Ramos (cell line): Measurements from ENCODE around the gene TRNAU1AP.
"Not testable (repeated sequence)": the region's sequence is repeated elsewhere in the genome, so short reads cannot be mapped to it uniquely, and the experiment has no call there.

Source experiments
- in situ Hi-C: fragments of 300-500 bp; cut with MboI; formaldehyde crosslinking; loops from one replicate; pipeline ENCODE4 v1.14.3; 2022; ENCODE audit warnings: low sequenced_read_pairs; ENCODE audit not compliant: unreplicated experiment

The TRNAU1AP gene

GRCh38 chr1:28520796-28521195 is 32.1 kb upstream of the TRNAU1AP start:
- in situ Hi-C loops, result not testable (repeated sequence)

- in situ Hi-C loops, result no loop called here
Measured at GRCh38 chr1:28521502-28522164, 31.3 kb upstream of the TRNAU1AP start.

DNA sequence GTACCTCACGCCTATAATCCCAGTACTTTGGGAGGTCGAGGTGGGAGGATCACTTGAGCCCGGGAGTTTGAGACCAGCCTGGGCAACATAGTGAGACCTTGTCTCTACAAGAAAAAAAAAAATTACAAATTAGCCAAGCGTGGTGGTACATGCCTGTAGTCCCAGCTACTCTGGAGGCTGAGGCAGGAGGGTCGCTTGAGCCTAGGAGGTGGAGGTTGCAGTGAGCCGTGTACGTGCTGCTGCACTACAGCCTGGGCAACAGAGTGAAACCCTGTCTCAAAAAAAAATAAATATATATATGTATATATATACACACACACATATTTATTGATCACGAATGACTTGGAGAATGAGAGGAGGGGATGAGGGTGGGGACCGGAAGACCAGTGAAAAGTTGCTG is 30.3 kb upstream of the TRNAU1AP start:
- in situ Hi-C loops, result not testable (repeated sequence)

DNA sequence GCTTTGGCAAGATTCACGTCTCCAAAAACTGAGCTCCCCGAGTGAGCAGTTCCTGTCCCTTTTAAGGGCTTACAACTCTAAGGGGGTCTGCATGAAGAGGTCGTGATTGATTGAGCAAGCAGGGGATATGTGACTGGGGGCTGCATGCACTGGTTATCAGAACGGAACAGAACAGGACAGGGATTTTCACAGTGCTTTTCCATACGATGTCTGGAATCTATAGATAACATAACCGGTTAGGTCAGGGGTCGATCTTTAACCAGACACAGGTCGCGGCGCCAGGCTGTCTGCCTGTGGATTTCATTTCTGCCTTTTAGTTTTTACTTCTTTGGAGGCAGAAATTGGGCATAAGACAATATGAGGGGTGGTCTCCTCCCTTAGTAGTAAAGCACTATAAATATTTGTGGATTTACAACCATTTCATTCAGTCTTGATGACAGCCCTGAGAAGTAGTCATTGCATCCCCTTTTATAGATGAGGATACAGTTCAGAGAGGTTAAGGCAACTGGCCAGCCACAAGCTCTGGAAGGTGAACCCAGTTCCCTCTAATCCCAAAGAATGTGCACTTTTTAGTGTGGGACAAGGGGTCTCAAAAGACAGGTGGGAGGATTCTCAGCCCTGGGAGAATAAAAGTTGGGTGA is 27.8 kb upstream of the TRNAU1AP start:
- in situ Hi-C loops, result not testable (repeated sequence)

DNA sequence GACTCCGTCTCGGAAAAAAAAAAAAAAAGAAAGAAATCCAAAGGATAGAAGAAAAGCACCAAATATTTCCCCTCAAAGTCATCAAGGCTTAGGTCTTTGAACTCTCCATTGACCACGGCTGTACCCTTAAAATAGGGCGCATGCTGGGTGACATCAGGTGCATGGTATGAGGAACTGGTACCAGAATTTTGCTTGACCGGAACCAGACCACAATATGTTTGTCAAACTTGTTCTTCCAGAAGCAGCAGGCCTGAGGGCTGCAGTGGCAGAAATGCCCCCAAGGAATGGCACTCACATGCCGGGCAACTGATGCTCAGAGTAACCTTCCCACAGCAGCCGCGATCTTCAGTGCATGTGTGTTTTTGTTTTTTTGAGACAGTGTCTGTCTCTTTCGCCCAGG is 26.0 kb upstream of the TRNAU1AP start:
- in situ Hi-C loops, result no loop called here

DNA sequence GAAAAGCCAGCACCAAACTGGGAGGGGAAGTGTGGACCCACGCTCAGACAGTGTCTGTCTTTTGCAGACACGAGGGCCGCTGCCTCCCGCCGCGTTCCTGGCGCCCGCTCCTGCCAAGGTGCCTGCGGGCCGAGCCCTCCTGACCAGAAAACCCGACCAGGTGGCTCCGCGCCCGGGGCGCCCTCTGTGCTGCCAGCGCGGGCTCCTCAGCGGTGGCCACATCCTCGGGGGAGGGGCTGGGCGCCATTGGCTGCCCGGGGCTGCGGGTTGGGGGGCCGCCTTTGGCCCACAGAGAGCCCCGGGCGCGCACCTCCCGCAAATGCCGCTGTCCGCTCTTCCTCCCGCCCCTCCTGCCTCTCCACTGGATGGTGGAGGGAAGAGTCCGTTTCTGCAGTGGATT is 22.4 kb upstream of the TRNAU1AP start:
- in situ Hi-C loops, result no loop called here

GRCh38 chr1:28534671-28535070 is 18.2 kb upstream of the TRNAU1AP start:
- in situ Hi-C loops, result no loop called here

GRCh38 chr1:28535180-28535579 is 17.7 kb upstream of the TRNAU1AP start:
- in situ Hi-C loops, result no loop called here

- in situ Hi-C loops, result no loop called here
Measured at GRCh38 chr1:28537457-28538199, 15.3 kb upstream of the TRNAU1AP start.

DNA sequence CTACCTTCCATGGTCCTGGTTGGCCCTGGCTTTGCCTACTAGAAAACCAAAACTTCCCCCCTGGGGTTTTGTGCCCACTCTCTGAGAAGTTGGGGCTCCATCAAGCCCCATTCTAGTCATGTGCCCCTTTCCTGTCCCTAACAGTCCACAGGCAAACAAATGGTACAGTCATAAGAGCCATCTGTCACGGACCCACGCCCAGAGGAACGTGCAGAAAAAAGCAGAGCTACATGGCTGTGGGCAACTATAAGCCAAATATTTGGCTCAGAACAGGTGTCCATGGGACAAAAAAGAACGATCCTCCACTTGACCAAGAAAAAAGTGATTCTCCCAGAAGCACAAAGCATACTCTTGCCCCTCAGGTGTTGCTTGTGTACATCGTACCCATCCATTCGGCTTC is 14.6 kb upstream of the TRNAU1AP start:
- in situ Hi-C loops, result no loop called here

DNA sequence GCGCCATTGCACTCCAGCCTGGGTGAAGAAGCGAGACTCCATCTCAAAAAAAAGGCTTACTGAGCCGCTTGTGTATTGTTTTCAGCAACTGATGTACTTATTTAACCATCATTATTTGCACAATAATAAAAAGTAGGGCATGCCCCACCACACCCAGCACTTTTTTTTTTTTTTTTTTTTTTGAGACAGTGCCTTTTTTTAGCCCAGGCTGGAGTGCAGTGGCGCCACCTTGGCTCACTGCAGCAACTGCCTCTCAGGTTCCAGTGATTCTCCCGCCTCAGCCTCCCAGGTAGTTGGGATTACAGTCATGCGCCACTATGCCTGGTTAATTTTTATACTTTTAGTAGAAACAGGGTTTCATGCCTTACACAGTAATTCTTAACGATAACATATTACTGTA is 12.2 kb upstream of the TRNAU1AP start:
- in situ Hi-C loops, result no loop called here

DNA sequence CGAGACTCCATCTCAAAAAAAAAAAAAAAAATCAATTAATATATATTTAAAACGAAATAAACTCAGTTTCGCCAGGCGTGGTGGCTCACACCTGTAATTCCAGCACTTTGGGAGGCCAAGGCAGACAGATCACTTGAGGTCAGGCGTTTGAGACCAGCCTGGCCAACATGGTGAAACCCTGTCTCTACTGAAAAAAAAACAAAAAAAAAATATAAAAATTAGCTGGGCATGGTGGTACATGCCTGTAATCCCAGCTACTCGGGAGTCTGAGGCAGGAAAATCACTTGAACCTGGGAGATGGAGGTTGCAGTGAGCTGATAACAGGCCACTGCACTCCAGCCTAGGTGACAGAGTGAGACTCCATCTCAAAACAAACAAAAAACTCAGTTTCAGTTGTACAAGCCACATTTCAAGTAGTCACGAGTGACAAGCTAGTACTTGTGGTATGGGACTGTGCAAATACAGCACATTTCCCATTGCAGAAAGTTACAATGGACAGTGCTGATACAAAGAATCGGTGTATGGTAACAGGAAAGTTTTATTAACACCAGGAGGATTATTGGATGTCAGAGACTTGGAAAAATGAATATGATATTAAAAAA is 11.4 kb upstream of the TRNAU1AP start:
- in situ Hi-C loops, result not testable (repeated sequence)

DNA sequence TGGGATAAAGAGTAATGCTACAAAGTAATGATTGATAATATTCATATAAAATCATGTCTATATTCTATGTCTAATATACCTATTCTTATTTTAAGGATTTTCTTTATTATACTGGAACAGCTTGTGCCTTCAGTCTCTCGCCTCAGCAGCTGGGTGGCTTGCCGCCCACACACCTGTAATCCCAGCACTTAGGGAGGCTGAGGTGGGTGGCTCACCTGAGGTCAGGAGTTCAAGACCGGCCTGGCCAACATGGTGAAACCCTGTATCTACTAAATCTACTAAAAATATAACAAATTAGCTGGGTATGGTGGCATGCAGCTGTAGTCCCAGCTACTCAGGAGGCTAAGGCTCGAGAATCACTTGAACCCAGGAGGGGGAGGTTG is 7.6 kb upstream of the TRNAU1AP start:
- in situ Hi-C loops, result no loop called here

DNA sequence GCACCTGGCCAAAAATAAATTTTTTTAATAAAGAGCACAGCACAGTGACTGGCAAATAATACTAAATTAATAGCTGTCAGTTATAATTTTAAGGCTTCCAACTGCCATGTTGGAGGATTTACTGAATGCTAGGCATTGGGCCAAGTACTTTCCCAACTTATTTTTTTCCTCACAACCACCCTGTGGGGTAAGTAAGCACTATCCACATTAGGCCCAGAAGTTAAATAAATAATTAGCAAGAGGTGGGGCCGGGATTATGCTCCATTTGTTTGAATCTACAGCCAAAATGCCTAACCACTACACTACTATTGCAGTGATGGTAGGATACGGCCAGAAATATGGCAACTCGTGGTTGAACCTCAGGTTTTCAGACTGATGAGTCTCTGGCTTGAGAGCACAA is 4.6 kb upstream of the TRNAU1AP start:
- in situ Hi-C loops, result no loop called here

GRCh38 chr1:28551381-28551780 is 1.5 kb upstream of the TRNAU1AP start:
- in situ Hi-C loops, result no loop called here

GRCh38 chr1:28560886-28561285 is 8.0 kb downstream of the TRNAU1AP start:
- in situ Hi-C loops, result no loop called here

GRCh38 chr1:28564310-28564709 is 11.4 kb downstream of the TRNAU1AP start:
- in situ Hi-C loops, result no loop called here

- in situ Hi-C loops, result no loop called here
Measured at GRCh38 chr1:28565040-28565439, 12.2 kb downstream of the TRNAU1AP start.

DNA sequence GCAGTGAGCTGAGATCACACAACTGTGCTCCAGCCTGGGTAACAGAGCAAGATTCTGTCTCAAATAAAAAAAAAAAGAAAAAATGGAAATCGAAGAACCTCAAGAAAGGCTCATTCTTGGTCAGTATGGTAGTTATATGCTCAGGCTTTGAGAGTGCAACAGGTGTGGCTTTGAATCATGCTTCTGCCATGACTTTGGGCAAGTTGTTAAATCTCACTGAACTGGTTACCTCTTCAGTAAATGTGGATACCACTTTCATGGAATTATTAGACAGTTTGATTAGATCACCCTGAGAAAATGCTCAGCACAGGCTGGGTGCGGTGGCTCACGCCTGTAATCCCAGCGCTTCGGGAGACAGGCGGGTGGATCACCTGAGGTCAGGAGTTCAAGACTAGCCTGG is 12.8 kb downstream of the TRNAU1AP start:
- in situ Hi-C loops, result no loop called here

DNA sequence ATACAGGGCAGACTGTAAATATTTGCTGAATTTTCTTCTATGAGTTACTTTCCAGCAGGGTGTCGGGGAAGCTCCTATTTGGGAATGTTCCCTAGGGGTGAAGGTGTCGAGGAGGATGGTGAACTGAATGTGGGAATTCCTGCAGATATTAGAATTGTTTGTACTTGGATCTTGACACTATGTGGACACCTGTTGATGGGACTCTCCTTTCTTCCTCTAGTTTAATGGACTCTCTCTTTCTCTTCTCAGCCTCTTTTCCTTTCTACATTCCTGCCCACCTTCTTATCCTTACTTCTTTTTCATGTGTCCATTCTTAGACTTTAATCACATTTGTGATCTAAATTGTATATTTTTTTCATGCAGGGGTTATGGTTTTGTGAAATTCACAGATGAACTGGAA is 14.0 kb downstream of the TRNAU1AP start:
- in situ Hi-C loops, result no loop called here

GRCh38 chr1:28571911-28572310 is 19.0 kb downstream of the TRNAU1AP start:
- in situ Hi-C loops, result no loop called here
